Stimulated activated CD4-positive, alpha-beta T cell treated with anti-CD3 and anti-CD28 coated beads, Interleukin-15, amount 100 ng/mL, for 1 hour (primary cell): Measurements from ENCODE around the gene MAP1B.

Experiments
- DNase-seq, 2 donors: peaks; one replicate each; pipeline ENCODE4 v3.0.0-alpha.2; 2020; ENCODE audit warnings: low read depth in 1 of 2, low spot score in 1 of 2

MAP1B gene

GRCh38 chr5:72188166-72188565 lies 80.9 kb downstream of the MAP1B start:
- no peak for DNase-seq

DNA sequence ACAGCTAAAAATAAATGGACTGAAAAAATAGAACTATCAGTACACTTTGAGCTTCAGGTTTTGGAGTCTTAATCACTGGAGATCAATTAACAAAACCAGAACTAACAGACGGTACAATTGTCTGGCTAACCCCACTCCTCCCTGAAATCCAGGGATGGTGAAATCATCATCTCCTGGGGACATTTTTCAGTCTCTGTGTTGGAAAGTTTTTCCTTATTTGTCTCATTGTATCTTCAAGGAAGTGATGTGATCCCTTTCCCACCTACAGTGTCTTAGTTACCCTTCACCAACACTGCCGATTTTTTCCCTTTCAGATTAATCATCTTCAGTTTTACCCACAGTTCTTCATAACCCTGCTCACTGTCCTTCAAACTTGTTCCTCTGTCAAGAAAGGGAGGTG lies 81.9 kb downstream of the MAP1B start:
- DNase-seq, result no peak

GRCh38 chr5:72191404-72191803 lies 84.1 kb downstream of the MAP1B start:
- DNase-seq, result no peak

DNA sequence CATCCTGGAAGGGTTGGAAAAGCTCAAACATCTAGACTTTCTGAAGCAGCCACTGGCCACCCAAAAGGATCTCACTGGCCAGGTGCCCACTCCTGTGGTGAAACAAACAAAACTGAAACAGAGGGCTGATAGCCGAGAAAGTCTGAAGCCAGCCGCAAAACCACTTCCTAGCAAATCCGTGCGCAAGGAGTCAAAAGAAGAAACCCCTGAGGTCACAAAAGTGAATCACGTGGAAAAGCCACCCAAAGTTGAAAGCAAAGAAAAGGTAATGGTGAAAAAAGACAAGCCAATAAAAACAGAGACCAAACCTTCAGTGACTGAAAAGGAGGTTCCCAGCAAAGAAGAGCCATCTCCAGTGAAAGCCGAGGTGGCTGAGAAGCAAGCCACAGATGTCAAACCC lies 87.6 kb downstream of the MAP1B start:
- DNase-seq, result no peak

GRCh38 chr5:72195581-72195980 lies 88.3 kb downstream of the MAP1B start:
- no peak for DNase-seq

GRCh38 chr5:72197393-72197792 lies 90.1 kb downstream of the MAP1B start:
- DNase-seq, result no peak

DNA sequence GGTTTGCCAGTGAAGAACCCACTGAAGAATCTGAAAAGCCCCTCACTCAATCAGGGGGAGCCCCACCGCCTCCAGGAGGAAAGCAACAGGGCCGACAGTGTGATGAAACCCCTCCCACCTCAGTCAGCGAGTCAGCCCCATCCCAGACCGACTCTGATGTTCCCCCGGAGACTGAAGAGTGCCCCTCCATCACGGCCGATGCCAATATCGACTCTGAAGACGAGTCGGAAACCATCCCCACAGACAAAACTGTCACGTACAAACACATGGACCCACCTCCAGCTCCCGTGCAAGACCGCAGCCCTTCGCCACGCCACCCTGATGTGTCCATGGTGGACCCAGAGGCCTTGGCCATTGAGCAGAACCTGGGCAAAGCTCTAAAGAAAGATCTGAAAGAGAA lies 92.4 kb downstream of the MAP1B start:
- no peak for DNase-seq

- no peak for DNase-seq
Measured at GRCh38 chr5:72202331-72202825, 95.1 kb downstream of the MAP1B start.

DNA sequence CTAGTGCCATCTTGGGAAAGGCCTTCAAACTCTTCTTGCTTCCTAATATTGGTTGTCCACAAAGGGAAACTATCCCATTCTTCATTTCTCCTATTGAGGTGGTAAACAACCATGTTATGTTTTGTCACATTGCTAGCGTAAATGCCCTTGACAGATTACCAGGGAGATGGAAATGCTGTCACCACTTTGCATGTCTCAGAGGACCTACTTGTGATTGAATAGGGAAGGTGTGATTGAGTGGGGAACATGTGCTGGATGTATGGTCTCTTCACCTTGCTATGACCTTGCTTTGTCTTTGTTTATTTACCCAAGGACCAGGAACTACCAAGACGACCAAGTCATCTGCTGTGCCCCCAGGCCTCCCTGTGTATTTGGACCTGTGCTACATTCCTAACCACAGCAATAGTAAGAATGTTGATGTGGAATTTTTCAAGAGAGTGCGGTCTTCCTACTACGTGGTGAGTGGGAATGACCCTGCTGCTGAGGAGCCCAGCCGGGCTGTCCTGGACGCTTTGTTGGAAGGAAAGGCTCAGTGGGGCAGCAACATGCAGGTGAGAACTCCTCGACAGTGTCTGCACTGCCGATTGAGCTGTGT lies 96.1 kb downstream of the MAP1B start:
- no peak for DNase-seq

- DNase-seq, result no peak
Measured at GRCh38 chr5:72204946-72205345, 97.7 kb downstream of the MAP1B start.

- no peak for DNase-seq
Measured at GRCh38 chr5:72205431-72206009, 98.2 kb downstream of the MAP1B start.

- no peak for DNase-seq
Measured at GRCh38 chr5:72206160-72206559, 98.9 kb downstream of the MAP1B start.

GRCh38 chr5:72206994-72207393 lies 99.7 kb downstream of the MAP1B start:
- DNase-seq, result no peak

- no peak for DNase-seq
Measured at GRCh38 chr5:72208324-72208926, 101.2 kb downstream of the MAP1B start.

DNA sequence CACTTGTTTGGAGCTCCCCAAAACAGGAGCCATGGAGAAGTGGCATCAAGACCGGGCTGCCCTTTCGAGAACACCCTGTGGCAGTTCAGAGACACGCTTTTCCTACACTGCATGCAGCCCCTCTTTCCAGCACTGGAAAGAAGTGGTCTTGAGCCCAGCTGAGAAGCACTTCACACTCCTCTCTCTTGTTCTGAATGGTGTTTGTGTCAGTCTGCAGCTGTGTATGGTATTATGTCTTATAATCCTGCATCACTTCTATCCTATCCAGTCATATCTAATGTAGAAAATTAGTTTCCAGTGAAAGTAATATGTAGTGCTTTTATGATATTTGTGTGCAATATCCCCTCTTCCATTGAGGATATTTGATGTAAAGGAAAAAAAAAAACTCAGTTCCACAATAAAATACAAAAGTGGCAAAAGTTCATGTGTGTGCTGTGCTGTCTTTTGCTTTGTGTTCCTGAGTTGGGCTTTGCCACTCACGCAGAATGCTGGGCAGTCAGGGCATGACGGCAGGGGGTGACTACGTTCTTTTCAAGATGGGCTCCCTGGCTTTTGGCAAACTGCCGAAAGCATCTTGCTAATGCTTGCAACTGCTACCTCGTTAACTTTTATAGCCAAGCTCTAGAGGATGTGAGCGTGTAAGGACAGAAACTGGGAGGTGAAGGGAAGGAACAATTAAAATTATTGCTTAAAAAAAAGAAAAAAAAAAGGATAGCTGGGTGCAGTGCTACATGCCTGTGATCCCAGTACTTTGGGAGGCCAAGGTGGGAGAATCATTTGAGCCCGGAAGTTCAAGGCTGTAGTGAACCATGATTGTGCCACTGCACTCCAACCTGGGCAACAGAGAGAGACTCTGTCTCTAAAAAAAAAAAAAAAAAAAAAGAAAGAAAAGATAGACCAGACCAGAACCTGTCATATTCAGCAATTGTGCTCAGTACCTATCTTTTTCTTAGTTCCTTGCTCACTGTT lies 102.2 kb downstream of the MAP1B start:
- DNase-seq, result no peak

GRCh38 chr5:72210888-72211678 lies 103.8 kb downstream of the MAP1B start:
- no peak for DNase-seq

DNA sequence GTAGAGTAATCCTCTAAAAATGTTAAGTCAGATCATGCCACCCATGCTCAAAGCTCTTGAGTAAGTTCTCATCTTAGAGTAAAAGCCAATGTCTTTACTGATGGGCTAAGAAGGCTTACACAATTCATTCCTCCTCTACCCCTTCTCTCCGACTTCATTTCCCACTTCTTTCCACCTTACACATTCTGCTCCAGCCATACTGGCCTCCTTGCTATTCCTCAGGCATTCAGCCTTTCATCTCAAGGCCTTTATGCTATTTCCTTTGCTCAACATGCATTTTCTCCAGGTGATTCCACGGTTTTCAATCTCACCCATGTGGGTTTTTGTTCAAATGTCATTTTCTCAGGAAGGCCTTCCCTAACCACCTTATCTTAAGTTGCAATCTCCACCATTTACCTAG lies 104.9 kb downstream of the MAP1B start:
- no peak for DNase-seq

- no peak for DNase-seq
Measured at GRCh38 chr5:72213482-72213881, 106.2 kb downstream of the MAP1B start.

- DNase-seq, result no peak
Measured at GRCh38 chr5:72214168-72214567, 106.9 kb downstream of the MAP1B start.

- no peak for DNase-seq
Measured at GRCh38 chr5:72216756-72217155, 109.5 kb downstream of the MAP1B start.

DNA sequence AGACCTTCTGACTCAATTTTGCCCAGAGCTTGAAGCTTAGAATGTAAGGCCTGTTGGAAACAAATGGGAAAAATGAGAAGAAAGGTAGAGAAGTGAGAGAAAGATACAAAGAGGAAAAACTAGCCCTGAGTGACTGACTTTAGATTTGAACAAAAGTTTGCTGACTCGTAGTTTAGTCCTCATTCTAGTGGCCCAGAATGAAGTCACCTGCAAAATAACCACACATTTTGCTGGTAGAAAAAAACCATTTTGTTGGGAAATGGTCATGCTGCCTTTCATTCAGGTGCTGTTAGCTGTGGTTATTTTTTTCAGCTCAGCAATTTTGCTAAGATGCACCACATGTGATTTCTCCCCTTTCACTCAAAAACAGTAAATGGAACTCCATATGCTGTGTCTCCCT lies 113.8 kb downstream of the MAP1B start:
- no peak for DNase-seq
